Type B pancreatic cell (in vitro differentiated cells): ENCODE data around the gene MSI2. TPM values are rescaled to one million over a fixed set of nuclear protein-coding genes. Genes with fewer than 3 reads are reported as not detected.

Source experiments
- DNase-seq: peaks from one replicate; pipeline ENCODE4 v3.0.0; 2021; ENCODE audit warnings: mixed read lengths; ENCODE audit not compliant: unreplicated experiment; ENCODE audit errors: extremely low spot score
- H3K27ac Mint-ChIP-seq: 2 replicates; pipeline ENCODE4 v1.8.0; 2021; ENCODE audit warnings: mild to moderate bottlenecking, mixed read lengths
- H3K27me3 Mint-ChIP-seq: 2 replicates; pipeline ENCODE4 v1.8.0; 2021; ENCODE audit warnings: mixed read lengths
- H3K36me3 Mint-ChIP-seq: 2 replicates; pipeline ENCODE4 v1.8.0; 2021; ENCODE audit warnings: mixed read lengths
- H3K4me1 Mint-ChIP-seq: one replicate; pipeline ENCODE4 v1.8.0; 2021; ENCODE audit warnings: mixed read lengths; ENCODE audit not compliant: unreplicated experiment
- H3K4me3 Mint-ChIP-seq: 2 replicates; pipeline ENCODE4 v1.8.0; 2021; ENCODE audit warnings: mild to moderate bottlenecking, mixed read lengths
- H3K9me3 Mint-ChIP-seq: 2 replicates; pipeline ENCODE4 v1.8.0; 2021; ENCODE audit warnings: mixed read lengths
- total RNA-seq: library from RNA; stranded (reverse); gene quantifications from 2 replicates; pipeline ENCODE4 v1.2.1, GENCODE V29; 2021; ENCODE audit warnings: low replicate concordance
- TF ChIP-seq, protein P1 (sequence below): fragments of 200-600 bp; sonication (generic); conservative IDR thresholded peaks from 2 replicates; pipeline ENCODE4 v1.5.0; 2021; ENCODE audit warnings: antibody characterized with exemption, mild to moderate bottlenecking

MSI2 gene
- total RNA-seq, 1 donor from 2014 or later, result 158 TPM

GRCh38 chr17:57490111-57490845 lies 234.0 kb downstream of the MSI2 start:
- no peak for DNase-seq
- Mint-ChIP-seq H3K36me3 (peaks cover 23% of the 10 kb centered on the region), H3K27me3 (no peaks in the 10 kb centered on the region), H3K9me3 (no peaks in the 10 kb centered on the region), H3K4me3 (no peak overlapping the region), H3K4me1 (peaks cover 48% of the 10 kb centered on the region), H3K27ac (no peak overlapping the region)
- TF ChIP-seq, protein P1, sequence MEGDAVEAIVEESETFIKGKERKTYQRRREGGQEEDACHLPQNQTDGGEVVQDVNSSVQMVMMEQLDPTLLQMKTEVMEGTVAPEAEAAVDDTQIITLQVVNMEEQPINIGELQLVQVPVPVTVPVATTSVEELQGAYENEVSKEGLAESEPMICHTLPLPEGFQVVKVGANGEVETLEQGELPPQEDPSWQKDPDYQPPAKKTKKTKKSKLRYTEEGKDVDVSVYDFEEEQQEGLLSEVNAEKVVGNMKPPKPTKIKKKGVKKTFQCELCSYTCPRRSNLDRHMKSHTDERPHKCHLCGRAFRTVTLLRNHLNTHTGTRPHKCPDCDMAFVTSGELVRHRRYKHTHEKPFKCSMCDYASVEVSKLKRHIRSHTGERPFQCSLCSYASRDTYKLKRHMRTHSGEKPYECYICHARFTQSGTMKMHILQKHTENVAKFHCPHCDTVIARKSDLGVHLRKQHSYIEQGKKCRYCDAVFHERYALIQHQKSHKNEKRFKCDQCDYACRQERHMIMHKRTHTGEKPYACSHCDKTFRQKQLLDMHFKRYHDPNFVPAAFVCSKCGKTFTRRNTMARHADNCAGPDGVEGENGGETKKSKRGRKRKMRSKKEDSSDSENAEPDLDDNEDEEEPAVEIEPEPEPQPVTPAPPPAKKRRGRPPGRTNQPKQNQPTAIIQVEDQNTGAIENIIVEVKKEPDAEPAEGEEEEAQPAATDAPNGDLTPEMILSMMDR, result no peak

- no peak for DNase-seq
- Mint-ChIP-seq H3K4me1 (peaks cover 43% of the 10 kb centered on the region), H3K27me3 (no peaks in the 10 kb centered on the region), H3K9me3 (no peaks in the 10 kb centered on the region), H3K27ac (no peak overlapping the region), H3K4me3 (no peak overlapping the region), H3K36me3 (peaks cover 27% of the 10 kb centered on the region)
- TF ChIP-seq, protein P1, result no peak
Measured at GRCh38 chr17:57490890-57491289, 234.6 kb downstream of the MSI2 start.

GRCh38 chr17:57493171-57493570 lies 236.8 kb downstream of the MSI2 start:
- Mint-ChIP-seq H3K9me3 (no peaks in the 10 kb centered on the region), H3K4me3 (no peak overlapping the region), H3K27ac (no peak overlapping the region), H3K27me3 (no peaks in the 10 kb centered on the region), H3K36me3 (peaks cover 15% of the 10 kb centered on the region), H3K4me1 (peaks cover 22% of the 10 kb centered on the region)
- TF ChIP-seq, protein P1, result no peak
- no peak for DNase-seq

DNA sequence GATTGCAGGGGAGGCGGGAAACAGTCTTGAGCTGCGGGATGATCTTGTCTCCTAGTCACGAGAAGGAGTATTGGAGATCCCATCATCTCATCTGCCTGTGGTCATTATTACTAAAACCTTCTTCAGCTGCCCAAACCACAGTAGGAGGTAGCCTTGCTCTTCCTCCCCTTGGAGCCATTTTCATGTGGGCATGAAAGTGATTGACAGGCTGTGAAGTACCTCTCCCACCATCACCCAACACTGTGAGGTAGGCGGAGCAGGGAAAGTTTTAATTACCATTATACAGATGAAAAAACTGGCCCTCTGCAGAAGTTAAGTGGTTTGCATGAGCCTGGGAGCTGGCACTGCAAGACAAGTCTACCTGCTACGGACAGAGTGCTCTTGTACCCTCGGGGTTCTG lies 237.3 kb downstream of the MSI2 start:
- Mint-ChIP-seq H3K27ac (no peak overlapping the region), H3K4me1 (peaks cover 22% of the 10 kb centered on the region)

GRCh38 chr17:57494443-57494842 lies 238.1 kb downstream of the MSI2 start:
- peaks cover 25% of the 10 kb centered on the region for H3K4me1 Mint-ChIP-seq
- no peaks in the 10 kb centered on the region for H3K9me3 Mint-ChIP-seq
- peaks cover 16% of the 10 kb centered on the region for H3K36me3 Mint-ChIP-seq
- H3K27me3 Mint-ChIP-seq, result no peaks in the 10 kb centered on the region
- no peak overlapping the region for H3K27ac Mint-ChIP-seq
- H3K4me3 Mint-ChIP-seq, result no peak overlapping the region
- TF ChIP-seq, protein P1, result no peak
- no peak for DNase-seq

More for the DNA sequence above, 237.3 kb downstream of the MSI2 start:
- DNase-seq, result no peak
- Mint-ChIP-seq H3K27me3 (no peaks in the 10 kb centered on the region), H3K9me3 (no peaks in the 10 kb centered on the region), H3K4me3 (no peak overlapping the region), H3K36me3 (peaks cover 15% of the 10 kb centered on the region)
- TF ChIP-seq, protein P1, result no peak
